Loucy (cell line): ENCODE measurements around the gene HBE1.

Source experiments
- H2AFZ ChIP-seq: fragments of 200-600 bp; sonication (generic); 2 replicates; pipeline ENCODE4 v1.6.0; 2016; ENCODE audit warnings: antibody characterized with exemption, mild to moderate bottlenecking, low read length, moderate library complexity
- H3F3A ChIP-seq: fragments of 200-600 bp; 2 replicates; pipeline ENCODE4 v1.6.0; 2016; ENCODE audit warnings: antibody characterized with exemption, low read depth, mild to moderate bottlenecking
- H3K27me3 ChIP-seq: fragments of 200-600 bp; sonication (generic); 2 replicates; pipeline ENCODE4 v1.6.1; 2014; ENCODE audit warnings: low read length, mild to moderate bottlenecking; ENCODE audit not compliant: insufficient read depth, poor library complexity, severe bottlenecking
- H3K36me3 ChIP-seq: fragments of 200-600 bp; sonication (generic); 2 replicates; pipeline ENCODE4 v1.6.1; 2016; ENCODE audit warnings: low read length; ENCODE audit not compliant: insufficient read depth
- H3K4me1 ChIP-seq: fragments of 200-600 bp; sonication (generic); 2 replicates; pipeline ENCODE4 v1.5.1; 2014; ENCODE audit warnings: low read length, mild to moderate bottlenecking; ENCODE audit not compliant: insufficient read depth, poor library complexity, severe bottlenecking
- H3K4me2 ChIP-seq: fragments of 200-600 bp; sonication (generic); 2 replicates; pipeline ENCODE4 v1.6.0; 2014; ENCODE audit warnings: antibody characterized with exemption, low read length, low read depth, mild to moderate bottlenecking; ENCODE audit not compliant: poor library complexity, severe bottlenecking
- H3K4me3 ChIP-seq: fragments of 200-600 bp; sonication (generic); 2 replicates; pipeline ENCODE4 v1.5.1; 2014; ENCODE audit warnings: low read length, mild to moderate bottlenecking, mixed read lengths; ENCODE audit not compliant: poor library complexity, severe bottlenecking
- H3K79me2 ChIP-seq: fragments of 200-600 bp; sonication (generic); 2 replicates; pipeline ENCODE4 v1.6.1; 2014; ENCODE audit warnings: low read length; ENCODE audit not compliant: insufficient read depth
- H3K9ac ChIP-seq: fragments of 200-600 bp; sonication (generic); 2 replicates; pipeline ENCODE4 v1.6.0; 2014; ENCODE audit warnings: mild to moderate bottlenecking, low read depth, low read length, moderate library complexity; ENCODE audit not compliant: poor library complexity, severe bottlenecking
- H3K9me2 ChIP-seq: fragments of 200-600 bp; sonication (generic); replicated peaks from 2 replicates; pipeline ENCODE4 v1.6.1; 2016; ENCODE audit warnings: low read depth, low read length, mixed read lengths
- H3K9me3 ChIP-seq: fragments of 200-600 bp; sonication (generic); 2 replicates; pipeline ENCODE4 v1.6.1; 2014; ENCODE audit warnings: mild to moderate bottlenecking, antibody characterized with exemption, low read length, low read depth; ENCODE audit not compliant: insufficient read depth
- H4K20me1 ChIP-seq: fragments of 200-600 bp; sonication (generic); 2 replicates; pipeline ENCODE4 v1.6.0; 2014; ENCODE audit warnings: antibody characterized with exemption, low read length, mild to moderate bottlenecking; ENCODE audit not compliant: insufficient read depth, poor library complexity, severe bottlenecking
- CTCF ChIP-seq: fragments of 200-600 bp; sonication (generic); conservative IDR thresholded peaks from 2 replicates; pipeline ENCODE4 v1.5.1; 2014; ENCODE audit warnings: mild to moderate bottlenecking, antibody characterized with exemption, low read length
- EZH2phosphoT487 ChIP-seq: fragments of 200-600 bp; IDR thresholded peaks from 2 replicates; pipeline ENCODE4 v1.6.1; 2018; ENCODE audit warnings: antibody characterized with exemption, mild to moderate bottlenecking, moderate library complexity, borderline replicate concordance

Gene HBE1

GRCh38 chr11:5286351-5286750 is 16.6 kb upstream of the HBE1 start:
- Histone ChIP-seq H3K4me3 (no peak overlapping the region), H3K9me3 (no peaks in the 10 kb centered on the region), H3K9me2 (no peaks in the 10 kb centered on the region), H2AFZ (no peak overlapping the region), H3K4me2 (no peak overlapping the region), H3F3A (no peaks in the 10 kb centered on the region), H3K79me2 (no peaks in the 10 kb centered on the region), H3K4me1 (no peaks in the 10 kb centered on the region), H3K36me3 (no peaks in the 10 kb centered on the region), H4K20me1 (no peaks in the 10 kb centered on the region), H3K9ac (no peak overlapping the region), H3K27me3 (no peaks in the 10 kb centered on the region)
- TF ChIP-seq EZH2phosphoT487 (no peak), CTCF (no peak)

GRCh38 chr11:5285703-5286340 is 16.1 kb upstream of the HBE1 start:
- TF ChIP-seq EZH2phosphoT487 = no peak
- TF ChIP-seq CTCF = no peak
- H2AFZ ChIP-seq = no peak overlapping the region
- no peaks in the 10 kb centered on the region for H3K36me3 ChIP-seq
- H3K9me2 ChIP-seq = no peaks in the 10 kb centered on the region
- no peaks in the 10 kb centered on the region for H3K27me3 ChIP-seq
- no peaks in the 10 kb centered on the region for H3K4me1 ChIP-seq
- no peaks in the 10 kb centered on the region for H3K9me3 ChIP-seq
- H3K79me2 ChIP-seq = no peaks in the 10 kb centered on the region
- no peak overlapping the region for H3K9ac ChIP-seq
- no peak overlapping the region for H3K4me2 ChIP-seq
- H3F3A ChIP-seq = no peaks in the 10 kb centered on the region
- H3K4me3 ChIP-seq = no peak overlapping the region
- H4K20me1 ChIP-seq = no peaks in the 10 kb centered on the region

GRCh38 chr11:5284637-5285036 is 14.9 kb upstream of the HBE1 start:
- Histone ChIP-seq H3K9me2 (no peaks in the 10 kb centered on the region), H3K4me1 (no peaks in the 10 kb centered on the region), H3K4me2 (no peak overlapping the region), H3F3A (no peaks in the 10 kb centered on the region), H3K79me2 (no peaks in the 10 kb centered on the region), H3K9ac (no peak overlapping the region), H3K36me3 (no peaks in the 10 kb centered on the region), H3K4me3 (no peak overlapping the region), H3K27me3 (no peaks in the 10 kb centered on the region), H3K9me3 (no peaks in the 10 kb centered on the region), H2AFZ (no peak overlapping the region), H4K20me1 (no peaks in the 10 kb centered on the region)
- TF ChIP-seq EZH2phosphoT487 (no peak), CTCF (no peak)
